ENCODE data around the gene TMEM213. TPM values are rescaled to one million over a fixed set of nuclear protein-coding genes. Genes with fewer than 3 reads are reported as not detected.

TMEM213 gene
- total RNA-seq, 1 experiment from 2014 or later: 0.11 TPM

DNA sequence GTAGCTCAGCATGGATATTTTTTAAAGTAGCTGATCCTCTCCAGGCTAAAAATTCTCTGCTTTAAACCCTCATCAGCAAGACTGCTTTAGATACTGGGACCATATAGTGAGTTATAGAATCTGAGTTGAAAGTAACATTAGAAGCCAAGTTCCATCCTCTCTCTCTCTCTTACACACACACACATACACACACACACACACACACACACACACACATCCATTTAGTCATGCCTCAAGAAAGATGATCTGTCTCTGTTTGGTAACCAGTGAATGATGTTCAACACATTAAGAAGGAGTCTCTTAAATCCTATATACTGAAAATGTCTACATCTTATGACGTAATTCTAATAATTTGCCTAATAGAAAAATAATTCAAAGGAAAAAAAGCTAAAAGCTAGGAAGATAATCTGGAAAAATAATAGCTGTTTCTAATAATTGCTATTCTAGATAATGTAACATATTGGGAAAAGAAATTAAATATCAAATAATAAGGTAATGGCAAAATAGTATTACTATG lies 17.1 kb downstream of the TMEM213 start:
- H3K27ac Mint-ChIP-seq: no peak overlapping the region
- CTCF ChIA-PET: no interaction called here
- TF ChIP-seq TEAD1 (CRISPR knock-in tag; IDR thresholded peaks at IDR 0.05) (no peak), SMAD3 (CRISPR knock-in tag; IDR thresholded peaks at IDR 0.05; ENCODE audit: borderline replicate concordance) (no peak), ATF1 (CRISPR knock-in tag; IDR thresholded peaks at IDR 0.05) (no peak), PRRX2 (CRISPR knock-in tag; IDR thresholded peaks at IDR 0.05) (no peak), ZNF671 (CRISPR knock-in tag; IDR thresholded peaks at IDR 0.05) (no peak), JAZF1 (CRISPR knock-in tag; IDR thresholded peaks at IDR 0.05) (no peak), ETV6 (CRISPR knock-in tag; IDR thresholded peaks at IDR 0.05) (no peak), GRHL2 (CRISPR knock-in tag; IDR thresholded peaks at IDR 0.05; ENCODE audit: insufficient replicate concordance, severe bottlenecking) (no peak), TCF7 (CRISPR knock-in tag; IDR thresholded peaks at IDR 0.05; ENCODE audit: low read depth) (no peak), GABPB1 (CRISPR knock-in tag; IDR thresholded peaks at IDR 0.05) (no peak), RELA (CRISPR knock-in tag; IDR thresholded peaks at IDR 0.05; ENCODE audit: borderline replicate concordance) (no peak), FOXJ3 (CRISPR knock-in tag; IDR thresholded peaks at IDR 0.05; ENCODE audit: borderline replicate concordance) (no peak)
- TF ChIP-seq, protein P1, sequence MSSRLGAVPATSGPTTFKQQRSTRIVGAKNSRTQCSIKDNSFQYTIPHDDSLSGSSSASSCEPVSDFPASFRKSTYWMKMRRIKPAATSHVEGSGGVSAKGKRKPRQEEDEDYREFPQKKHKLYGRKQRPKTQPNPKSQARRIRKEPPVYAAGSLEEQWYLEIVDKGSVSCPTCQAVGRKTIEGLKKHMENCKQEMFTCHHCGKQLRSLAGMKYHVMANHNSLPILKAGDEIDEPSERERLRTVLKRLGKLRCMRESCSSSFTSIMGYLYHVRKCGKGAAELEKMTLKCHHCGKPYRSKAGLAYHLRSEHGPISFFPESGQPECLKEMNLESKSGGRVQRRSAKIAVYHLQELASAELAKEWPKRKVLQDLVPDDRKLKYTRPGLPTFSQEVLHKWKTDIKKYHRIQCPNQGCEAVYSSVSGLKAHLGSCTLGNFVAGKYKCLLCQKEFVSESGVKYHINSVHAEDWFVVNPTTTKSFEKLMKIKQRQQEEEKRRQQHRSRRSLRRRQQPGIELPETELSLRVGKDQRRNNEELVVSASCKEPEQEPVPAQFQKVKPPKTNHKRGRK (CRISPR knock-in tag; IDR thresholded peaks at IDR 0.05; ENCODE audit: borderline replicate concordance): no peak
- TF ChIP-seq, protein P2, sequence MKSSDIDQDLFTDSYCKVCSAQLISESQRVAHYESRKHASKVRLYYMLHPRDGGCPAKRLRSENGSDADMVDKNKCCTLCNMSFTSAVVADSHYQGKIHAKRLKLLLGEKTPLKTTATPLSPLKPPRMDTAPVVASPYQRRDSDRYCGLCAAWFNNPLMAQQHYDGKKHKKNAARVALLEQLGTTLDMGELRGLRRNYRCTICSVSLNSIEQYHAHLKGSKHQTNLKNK (CRISPR knock-in tag; IDR thresholded peaks at IDR 0.05): no peak
- TF ChIP-seq, protein P3, sequence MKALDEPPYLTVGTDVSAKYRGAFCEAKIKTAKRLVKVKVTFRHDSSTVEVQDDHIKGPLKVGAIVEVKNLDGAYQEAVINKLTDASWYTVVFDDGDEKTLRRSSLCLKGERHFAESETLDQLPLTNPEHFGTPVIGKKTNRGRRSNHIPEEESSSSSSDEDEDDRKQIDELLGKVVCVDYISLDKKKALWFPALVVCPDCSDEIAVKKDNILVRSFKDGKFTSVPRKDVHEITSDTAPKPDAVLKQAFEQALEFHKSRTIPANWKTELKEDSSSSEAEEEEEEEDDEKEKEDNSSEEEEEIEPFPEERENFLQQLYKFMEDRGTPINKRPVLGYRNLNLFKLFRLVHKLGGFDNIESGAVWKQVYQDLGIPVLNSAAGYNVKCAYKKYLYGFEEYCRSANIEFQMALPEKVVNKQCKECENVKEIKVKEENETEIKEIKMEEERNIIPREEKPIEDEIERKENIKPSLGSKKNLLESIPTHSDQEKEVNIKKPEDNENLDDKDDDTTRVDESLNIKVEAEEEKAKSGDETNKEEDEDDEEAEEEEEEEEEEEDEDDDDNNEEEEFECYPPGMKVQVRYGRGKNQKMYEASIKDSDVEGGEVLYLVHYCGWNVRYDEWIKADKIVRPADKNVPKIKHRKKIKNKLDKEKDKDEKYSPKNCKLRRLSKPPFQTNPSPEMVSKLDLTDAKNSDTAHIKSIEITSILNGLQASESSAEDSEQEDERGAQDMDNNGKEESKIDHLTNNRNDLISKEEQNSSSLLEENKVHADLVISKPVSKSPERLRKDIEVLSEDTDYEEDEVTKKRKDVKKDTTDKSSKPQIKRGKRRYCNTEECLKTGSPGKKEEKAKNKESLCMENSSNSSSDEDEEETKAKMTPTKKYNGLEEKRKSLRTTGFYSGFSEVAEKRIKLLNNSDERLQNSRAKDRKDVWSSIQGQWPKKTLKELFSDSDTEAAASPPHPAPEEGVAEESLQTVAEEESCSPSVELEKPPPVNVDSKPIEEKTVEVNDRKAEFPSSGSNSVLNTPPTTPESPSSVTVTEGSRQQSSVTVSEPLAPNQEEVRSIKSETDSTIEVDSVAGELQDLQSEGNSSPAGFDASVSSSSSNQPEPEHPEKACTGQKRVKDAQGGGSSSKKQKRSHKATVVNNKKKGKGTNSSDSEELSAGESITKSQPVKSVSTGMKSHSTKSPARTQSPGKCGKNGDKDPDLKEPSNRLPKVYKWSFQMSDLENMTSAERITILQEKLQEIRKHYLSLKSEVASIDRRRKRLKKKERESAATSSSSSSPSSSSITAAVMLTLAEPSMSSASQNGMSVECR (CRISPR knock-in tag; IDR thresholded peaks at IDR 0.05; ENCODE audit: borderline replicate concordance): no peak
- TF ChIP-seq, protein P4, sequence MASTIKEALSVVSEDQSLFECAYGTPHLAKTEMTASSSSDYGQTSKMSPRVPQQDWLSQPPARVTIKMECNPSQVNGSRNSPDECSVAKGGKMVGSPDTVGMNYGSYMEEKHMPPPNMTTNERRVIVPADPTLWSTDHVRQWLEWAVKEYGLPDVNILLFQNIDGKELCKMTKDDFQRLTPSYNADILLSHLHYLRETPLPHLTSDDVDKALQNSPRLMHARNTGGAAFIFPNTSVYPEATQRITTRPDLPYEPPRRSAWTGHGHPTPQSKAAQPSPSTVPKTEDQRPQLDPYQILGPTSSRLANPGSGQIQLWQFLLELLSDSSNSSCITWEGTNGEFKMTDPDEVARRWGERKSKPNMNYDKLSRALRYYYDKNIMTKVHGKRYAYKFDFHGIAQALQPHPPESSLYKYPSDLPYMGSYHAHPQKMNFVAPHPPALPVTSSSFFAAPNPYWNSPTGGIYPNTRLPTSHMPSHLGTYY (CRISPR knock-in tag; IDR thresholded peaks at IDR 0.05): no peak
- H3K36me3 Mint-ChIP-seq: no peaks in the 10 kb centered on the region
- ATAC-seq (no peak), DNase-seq (ENCODE audit: low spot score) (no peak)
- POLR2A ChIA-PET: no interaction called here
- no peaks in the 10 kb centered on the region for H3K4me1 Mint-ChIP-seq
- 0 out of 2 replicates have a peak, but pooled peaks cover 4% of the 10 kb centered on the region for H3K9me3 Mint-ChIP-seq
- H3K4me3 Mint-ChIP-seq: no peak overlapping the region
- H3K27me3 Mint-ChIP-seq (ENCODE audit: low read depth): no peaks in the 10 kb centered on the region

DNA sequence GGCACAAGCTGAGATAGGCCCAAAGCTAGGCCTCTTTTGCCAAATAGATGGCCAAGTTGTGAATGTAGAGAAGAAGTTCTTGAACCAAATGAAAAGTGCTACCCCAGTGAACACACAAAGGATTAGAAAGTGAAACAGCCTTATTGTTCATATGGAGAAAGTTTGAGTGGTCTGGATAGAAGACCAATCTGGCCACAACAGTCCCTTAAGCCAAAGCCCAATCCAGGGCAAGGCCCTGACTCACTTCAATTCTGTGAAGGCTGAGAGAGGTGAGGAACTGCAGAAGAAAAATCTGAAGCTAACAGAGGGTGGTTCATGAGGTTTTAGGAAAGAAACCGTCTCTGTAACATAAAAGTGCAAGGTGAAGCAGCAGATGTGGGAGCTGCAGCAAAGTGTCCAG lies 18.9 kb downstream of the TMEM213 start:
- H3K36me3 Mint-ChIP-seq: no peaks in the 10 kb centered on the region
- no peaks in the 10 kb centered on the region for H3K27me3 Mint-ChIP-seq (ENCODE audit: low read depth)
- no peak overlapping the region; the same call in 1 of the 2 replicates for H3K27ac Mint-ChIP-seq
- ATAC-seq (no peak), DNase-seq (ENCODE audit: low spot score) (no peak)
- ChIA-PET CTCF (no interaction called here), POLR2A (no interaction called here)
- H3K9me3 Mint-ChIP-seq: 0 out of 2 replicates have a peak, but pooled peaks cover 4% of the 10 kb centered on the region
- no peak overlapping the region for H3K4me3 Mint-ChIP-seq
- peaks cover 6% of the 10 kb centered on the region for H3K4me1 Mint-ChIP-seq
- TF ChIP-seq JUN (CRISPR knock-in tag; IDR thresholded peaks at IDR 0.05) (no peak), FOXP1 (CRISPR knock-in tag; IDR thresholded peaks at IDR 0.05; ENCODE audit: borderline replicate concordance) (no peak), FOXJ3 (CRISPR knock-in tag; IDR thresholded peaks at IDR 0.05; ENCODE audit: borderline replicate concordance) (no peak), TCF7 (CRISPR knock-in tag; IDR thresholded peaks at IDR 0.05; ENCODE audit: low read depth) (no peak)
- TF ChIP-seq, protein P5, sequence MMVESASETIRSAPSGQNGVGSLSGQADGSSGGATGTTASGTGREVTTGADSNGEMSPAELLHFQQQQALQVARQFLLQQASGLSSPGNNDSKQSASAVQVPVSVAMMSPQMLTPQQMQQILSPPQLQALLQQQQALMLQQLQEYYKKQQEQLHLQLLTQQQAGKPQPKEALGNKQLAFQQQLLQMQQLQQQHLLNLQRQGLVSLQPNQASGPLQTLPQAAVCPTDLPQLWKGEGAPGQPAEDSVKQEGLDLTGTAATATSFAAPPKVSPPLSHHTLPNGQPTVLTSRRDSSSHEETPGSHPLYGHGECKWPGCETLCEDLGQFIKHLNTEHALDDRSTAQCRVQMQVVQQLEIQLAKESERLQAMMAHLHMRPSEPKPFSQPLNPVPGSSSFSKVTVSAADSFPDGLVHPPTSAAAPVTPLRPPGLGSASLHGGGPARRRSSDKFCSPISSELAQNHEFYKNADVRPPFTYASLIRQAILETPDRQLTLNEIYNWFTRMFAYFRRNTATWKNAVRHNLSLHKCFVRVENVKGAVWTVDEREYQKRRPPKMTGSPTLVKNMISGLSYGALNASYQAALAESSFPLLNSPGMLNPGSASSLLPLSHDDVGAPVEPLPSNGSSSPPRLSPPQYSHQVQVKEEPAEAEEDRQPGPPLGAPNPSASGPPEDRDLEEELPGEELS (CRISPR knock-in tag; IDR thresholded peaks at IDR 0.05): no peak
- TF ChIP-seq, protein P1 (CRISPR knock-in tag; IDR thresholded peaks at IDR 0.05; ENCODE audit: borderline replicate concordance): no peak
- TF ChIP-seq, protein P6, sequence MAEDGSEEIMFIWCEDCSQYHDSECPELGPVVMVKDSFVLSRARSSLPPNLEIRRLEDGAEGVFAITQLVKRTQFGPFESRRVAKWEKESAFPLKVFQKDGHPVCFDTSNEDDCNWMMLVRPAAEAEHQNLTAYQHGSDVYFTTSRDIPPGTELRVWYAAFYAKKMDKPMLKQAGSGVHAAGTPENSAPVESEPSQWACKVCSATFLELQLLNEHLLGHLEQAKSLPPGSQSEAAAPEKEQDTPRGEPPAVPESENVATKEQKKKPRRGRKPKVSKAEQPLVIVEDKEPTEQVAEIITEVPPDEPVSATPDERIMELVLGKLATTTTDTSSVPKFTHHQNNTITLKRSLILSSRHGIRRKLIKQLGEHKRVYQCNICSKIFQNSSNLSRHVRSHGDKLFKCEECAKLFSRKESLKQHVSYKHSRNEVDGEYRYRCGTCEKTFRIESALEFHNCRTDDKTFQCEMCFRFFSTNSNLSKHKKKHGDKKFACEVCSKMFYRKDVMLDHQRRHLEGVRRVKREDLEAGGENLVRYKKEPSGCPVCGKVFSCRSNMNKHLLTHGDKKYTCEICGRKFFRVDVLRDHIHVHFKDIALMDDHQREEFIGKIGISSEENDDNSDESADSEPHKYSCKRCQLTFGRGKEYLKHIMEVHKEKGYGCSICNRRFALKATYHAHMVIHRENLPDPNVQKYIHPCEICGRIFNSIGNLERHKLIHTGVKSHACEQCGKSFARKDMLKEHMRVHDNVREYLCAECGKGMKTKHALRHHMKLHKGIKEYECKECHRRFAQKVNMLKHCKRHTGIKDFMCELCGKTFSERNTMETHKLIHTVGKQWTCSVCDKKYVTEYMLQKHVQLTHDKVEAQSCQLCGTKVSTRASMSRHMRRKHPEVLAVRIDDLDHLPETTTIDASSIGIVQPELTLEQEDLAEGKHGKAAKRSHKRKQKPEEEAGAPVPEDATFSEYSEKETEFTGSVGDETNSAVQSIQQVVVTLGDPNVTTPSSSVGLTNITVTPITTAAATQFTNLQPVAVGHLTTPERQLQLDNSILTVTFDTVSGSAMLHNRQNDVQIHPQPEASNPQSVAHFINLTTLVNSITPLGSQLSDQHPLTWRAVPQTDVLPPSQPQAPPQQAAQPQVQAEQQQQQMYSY (CRISPR knock-in tag; IDR thresholded peaks at IDR 0.05): no peak

All from WTC11 (cell line).